ENCODE data around the gene PDPK1. TPM values are rescaled to one million over a fixed set of nuclear protein-coding genes. Genes with fewer than 3 reads are reported as not detected.
"Not testable (repeated sequence)": the region's sequence is repeated elsewhere in the genome, so short reads cannot be mapped to it uniquely, and the experiment has no call there.

Gene PDPK1
- total RNA-seq, 2 experiments from 2014 or later, result 43.3 to 46.1 TPM

- Mint-ChIP-seq H3K36me3 (ENCODE audit: low read depth) (no peaks in the 10 kb centered on the region), H3K27me3 (no peaks in the 10 kb centered on the region), H3K4me1 (peaks cover 27% of the 10 kb centered on the region), H3K9me3 (no peaks in the 10 kb centered on the region), H3K4me3 (peak overlapping the region; percentile 90), H3K27ac (peak overlapping the region; percentile 99)
- peak; percentile 98 for DNase-seq
- POLR2A ChIA-PET, result interaction anchor here (1.5 kb wide), 1 partner anchor 11 kb away, joined by 7 read pairs; the partner anchor contains the start of gene AMDHD2
- CTCF ChIA-PET, result interaction anchor here (1.4 kb wide), 1 partner anchor 12 kb away, joined by 7 read pairs; the partner anchor contains the start of gene AMDHD2
Observed at GRCh38 chr16:2531696-2532493, 5.9 kb upstream of the PDPK1 start.

- Mint-ChIP-seq H3K9me3 (no peaks in the 10 kb centered on the region), H3K4me1 (peaks cover 31% of the 10 kb centered on the region), H3K4me3 (peak overlapping the region; percentile 90), H3K27me3 (no peaks in the 10 kb centered on the region), H3K36me3 (ENCODE audit: low read depth) (no peaks in the 10 kb centered on the region), H3K27ac (peak overlapping the region; percentile 99)
- DNase-seq, result peak; percentile 61
- POLR2A ChIA-PET, result interaction anchor here (0.6 to 1.5 kb wide), 2 partner anchors 12 to 177 kb away, joined by 3 to 7 read pairs; partner anchors contain the start of gene AMDHD2
- CTCF ChIA-PET, result interaction anchor here (1.1 to 1.4 kb wide), 2 partner anchors 12 to 60 kb away, joined by 4 to 7 read pairs; partner anchors contain the start of gene AMDHD2
Observed at GRCh38 chr16:2532494-2533141, 5.2 kb upstream of the PDPK1 start.

- POLR2A ChIA-PET, result interaction anchor here (0.6 to 1.5 kb wide), 2 partner anchors 13 to 178 kb away, joined by 3 to 7 read pairs; partner anchors contain the start of gene AMDHD2
Observed at GRCh38 chr16:2533142-2533755, 4.6 kb upstream of the PDPK1 start.

GRCh38 chr16:2533912-2534311 is 3.9 kb upstream of the PDPK1 start:
- no peak for DNase-seq
- Mint-ChIP-seq H3K4me3 (peak overlapping the region; percentile 48), H3K27ac (peak overlapping the region; percentile 99), H3K36me3 (ENCODE audit: low read depth) (peaks cover 2% of the 10 kb centered on the region), H3K4me1 (peaks cover 34% of the 10 kb centered on the region), H3K9me3 (no peaks in the 10 kb centered on the region), H3K27me3 (no peaks in the 10 kb centered on the region)
- POLR2A ChIA-PET, result no interaction called here
- CTCF ChIA-PET, result interaction anchor here (1.1 kb wide), 1 partner anchor 59 kb away, joined by 4 read pairs; no protein-coding TSS in a partner anchor

More at GRCh38 chr16:2533142-2533755, 4.6 kb upstream of the PDPK1 start:
- Mint-ChIP-seq H3K27ac (peak overlapping the region; percentile 99), H3K4me3 (peak overlapping the region; percentile 90), H3K4me1 (peaks cover 31% of the 10 kb centered on the region)
- not testable (repeated sequence) for H3K27me3 Mint-ChIP-seq; DNase-seq; H3K9me3 Mint-ChIP-seq; H3K36me3 Mint-ChIP-seq (ENCODE audit: low read depth)
- CTCF ChIA-PET, result interaction anchor here (1.1 to 1.4 kb wide), 2 partner anchors 13 to 60 kb away, joined by 4 to 7 read pairs; partner anchors contain the start of gene AMDHD2

GRCh38 chr16:2534335-2534734 is 3.5 kb upstream of the PDPK1 start:
- Mint-ChIP-seq H3K27ac (peak overlapping the region; percentile 99), H3K4me1 (peaks cover 37% of the 10 kb centered on the region)
- POLR2A ChIA-PET; DNase-seq; H3K9me3 Mint-ChIP-seq; H3K36me3 Mint-ChIP-seq (ENCODE audit: low read depth); H3K27me3 Mint-ChIP-seq; H3K4me3 Mint-ChIP-seq: not testable (repeated sequence)
- CTCF ChIA-PET, result interaction anchor here (0.7 kb wide), 1 partner anchor 1925 kb away, joined by 6 read pairs; no protein-coding TSS in a partner anchor

GRCh38 chr16:2535625-2536013 is 2.2 kb upstream of the PDPK1 start:
- CTCF ChIA-PET, result interaction anchor here (0.6 kb wide), 1 partner anchor 15 kb away, joined by 3 read pairs; no protein-coding TSS in a partner anchor
- Mint-ChIP-seq H3K4me1 (peaks cover 48% of the 10 kb centered on the region), H3K9me3 (no peaks in the 10 kb centered on the region), H3K27me3 (no peaks in the 10 kb centered on the region), H3K27ac (peak overlapping the region; percentile 68), H3K4me3 (no peak overlapping the region), H3K36me3 (ENCODE audit: low read depth) (peaks cover 2% of the 10 kb centered on the region)
- DNase-seq, result no peak
- POLR2A ChIA-PET, result no interaction called here

GRCh38 chr16:2539192-2539844 is 1.5 kb downstream of the PDPK1 start:
- Mint-ChIP-seq H3K4me1 (peaks cover 36% of the 10 kb centered on the region), H3K4me3 (peak overlapping the region; percentile 74), H3K27ac (peak overlapping the region; percentile 36)
- H3K27me3 Mint-ChIP-seq; H3K36me3 Mint-ChIP-seq (ENCODE audit: low read depth); H3K9me3 Mint-ChIP-seq; DNase-seq; POLR2A ChIA-PET: not testable (repeated sequence)
- CTCF ChIA-PET, result interaction anchor here (0.6 to 0.7 kb wide), 2 partner anchors 233 to 314 kb away, joined by 3 to 4 read pairs; no protein-coding TSS in a partner anchor

- Mint-ChIP-seq H3K27ac (peak overlapping the region; percentile 36), H3K4me3 (peak overlapping the region; percentile 74), H3K4me1 (peaks cover 36% of the 10 kb centered on the region)
- CTCF ChIA-PET; H3K27me3 Mint-ChIP-seq; H3K36me3 Mint-ChIP-seq (ENCODE audit: low read depth); POLR2A ChIA-PET; H3K9me3 Mint-ChIP-seq: not testable (repeated sequence)
- peak; percentile 37 for DNase-seq
Observed at GRCh38 chr16:2539845-2540458, 2.1 kb downstream of the PDPK1 start.

- H3K36me3 Mint-ChIP-seq (ENCODE audit: low read depth); DNase-seq; POLR2A ChIA-PET; H3K4me3 Mint-ChIP-seq; H3K27me3 Mint-ChIP-seq; CTCF ChIA-PET; H3K9me3 Mint-ChIP-seq: not testable (repeated sequence)
- Mint-ChIP-seq H3K4me1 (peaks cover 36% of the 10 kb centered on the region), H3K27ac (peak overlapping the region; percentile 71)
Observed at GRCh38 chr16:2540912-2541311, 3.1 kb downstream of the PDPK1 start.

- DNase-seq; H3K9me3 Mint-ChIP-seq; CTCF ChIA-PET; H3K4me3 Mint-ChIP-seq; H3K27me3 Mint-ChIP-seq; H3K36me3 Mint-ChIP-seq (ENCODE audit: low read depth); POLR2A ChIA-PET: not testable (repeated sequence)
- peak overlapping the region; percentile 71 for H3K27ac Mint-ChIP-seq
- peaks cover 35% of the 10 kb centered on the region for H3K4me1 Mint-ChIP-seq
Observed at GRCh38 chr16:2541409-2541808, 3.6 kb downstream of the PDPK1 start.

GRCh38 chr16:2543771-2544170 is 6.0 kb downstream of the PDPK1 start:
- H3K27ac Mint-ChIP-seq; H3K4me3 Mint-ChIP-seq; H3K27me3 Mint-ChIP-seq; H3K36me3 Mint-ChIP-seq (ENCODE audit: low read depth); POLR2A ChIA-PET; DNase-seq; H3K9me3 Mint-ChIP-seq: not testable (repeated sequence)
- CTCF ChIA-PET, result interaction anchor here (0.6 kb wide), 1 partner anchor 121 kb away, joined by 3 read pairs; no protein-coding TSS in a partner anchor
- peaks cover 26% of the 10 kb centered on the region for H3K4me1 Mint-ChIP-seq

GRCh38 chr16:2550283-2550878 is 12.6 kb downstream of the PDPK1 start:
- H3K36me3 Mint-ChIP-seq (ENCODE audit: low read depth); DNase-seq; POLR2A ChIA-PET: not testable (repeated sequence)

More at GRCh38 chr16:2550283-2550878, 12.6 kb downstream of the PDPK1 start:
- H3K9me3 Mint-ChIP-seq, H3K27me3 Mint-ChIP-seq, H3K27ac Mint-ChIP-seq, CTCF ChIA-PET, H3K4me1 Mint-ChIP-seq, H3K4me3 Mint-ChIP-seq: not testable (repeated sequence)

Data from activated CD4-positive, alpha-beta T cell treated with anti-CD3 and anti-CD28 coated beads, Interleukin-2, amount 10 ng/mL, durations not matched to agents 7 days and 5 days (primary cell).